Vagina (tissue), 2 donors: ENCODE results near the gene GRIK3.

Experiments
- POLR2A ChIP-seq, 2 donors: fragments of 450-650 bp; IDR thresholded peaks; one replicate each; pipeline ENCODE4 v1.6.1; 2017; ENCODE audit warnings: antibody characterized with exemption in 2 of 2, mild to moderate bottlenecking in 2 of 2, moderate library complexity in 2 of 2
- POLR2AphosphoS5 ChIP-seq, 2 donors: sonication (generic); formaldehyde crosslinking; IDR thresholded peaks; one replicate each; pipeline ENCODE4 v1.9.0; 2017; ENCODE audit warnings: antibody characterized with exemption in 2 of 2, mild to moderate bottlenecking in 2 of 2, low read depth in 1 of 2; ENCODE audit not compliant: insufficient read depth in 1 of 2
- TF ChIP-seq, protein P1 (sequence below), 3 experiments: fragments of 450-650 bp in 2 of 3; fragments of 200-600 bp in 1 of 3; sonication (generic) in 1 of 3; IDR thresholded peaks; one replicate each; pipeline ENCODE4 v1.5.1; 2017 to 2019; ENCODE audit warnings: antibody characterized with exemption in 3 of 3, mild to moderate bottlenecking in 2 of 3, moderate library complexity in 2 of 3

DNA sequence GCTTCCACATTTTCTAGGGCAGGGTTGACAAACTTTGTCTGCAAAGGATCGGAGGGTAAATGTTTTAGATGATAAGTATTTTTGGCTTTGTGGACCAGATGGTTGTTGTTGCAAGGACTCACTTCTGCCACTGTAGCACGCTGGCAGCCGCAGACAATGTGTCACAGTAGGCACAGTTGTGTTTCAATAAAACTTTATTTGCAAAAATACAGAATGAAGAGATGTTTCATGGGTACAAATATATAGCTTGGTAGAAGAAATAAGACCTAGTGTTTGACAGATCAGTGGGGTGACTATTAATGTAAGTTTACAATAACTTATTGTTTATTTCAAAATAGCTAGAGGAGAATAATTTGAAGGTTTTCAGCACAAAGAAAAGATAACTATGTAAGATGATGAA, 127.8 kb downstream of the GRIK3 start:
- TF ChIP-seq, protein P1, sequence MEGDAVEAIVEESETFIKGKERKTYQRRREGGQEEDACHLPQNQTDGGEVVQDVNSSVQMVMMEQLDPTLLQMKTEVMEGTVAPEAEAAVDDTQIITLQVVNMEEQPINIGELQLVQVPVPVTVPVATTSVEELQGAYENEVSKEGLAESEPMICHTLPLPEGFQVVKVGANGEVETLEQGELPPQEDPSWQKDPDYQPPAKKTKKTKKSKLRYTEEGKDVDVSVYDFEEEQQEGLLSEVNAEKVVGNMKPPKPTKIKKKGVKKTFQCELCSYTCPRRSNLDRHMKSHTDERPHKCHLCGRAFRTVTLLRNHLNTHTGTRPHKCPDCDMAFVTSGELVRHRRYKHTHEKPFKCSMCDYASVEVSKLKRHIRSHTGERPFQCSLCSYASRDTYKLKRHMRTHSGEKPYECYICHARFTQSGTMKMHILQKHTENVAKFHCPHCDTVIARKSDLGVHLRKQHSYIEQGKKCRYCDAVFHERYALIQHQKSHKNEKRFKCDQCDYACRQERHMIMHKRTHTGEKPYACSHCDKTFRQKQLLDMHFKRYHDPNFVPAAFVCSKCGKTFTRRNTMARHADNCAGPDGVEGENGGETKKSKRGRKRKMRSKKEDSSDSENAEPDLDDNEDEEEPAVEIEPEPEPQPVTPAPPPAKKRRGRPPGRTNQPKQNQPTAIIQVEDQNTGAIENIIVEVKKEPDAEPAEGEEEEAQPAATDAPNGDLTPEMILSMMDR (IDR thresholded peaks at IDR 0.05) = no peak
- TF ChIP-seq POLR2A (IDR thresholded peaks at IDR 0.05) (no peak), POLR2AphosphoS5 (IDR thresholded peaks at IDR 0.05; ENCODE audit: insufficient read depth in 1 of 2, low read depth in 1 of 2) (no peak)
